Left ventricle myocardium superior (tissue), 1 donor: Measurements from ENCODE around the gene ITGAE. TPM values are rescaled to one million over a fixed set of nuclear protein-coding genes. Genes with fewer than 3 reads are reported as not detected.
A peak's percentile ranks its signal among the peaks of the same experiment; 100 is the strongest.
"Not testable (repeated sequence)": the region's sequence is repeated elsewhere in the genome, so short reads cannot be mapped to it uniquely, and the experiment has no call there.

Experiments
- ATAC-seq: fragments of 200-7000 bp; cut with Tn5 transposase; one replicate; pipeline ENCODE4 v1.9.1; 2020; ENCODE audit warnings: mild to moderate bottlenecking, moderate library complexity
- DNase-seq: peaks from one replicate; pipeline ENCODE4 v3.0.0-alpha.2; 2020
- intact Hi-C: fragments of 100-400 bp; cut with micrococcal nuclease; formaldehyde crosslinking; loops from one replicate; pipeline ENCODE4 v1.11.0; 2022
- total RNA-seq: library from RNA; stranded (reverse); fragmentation: NEBNext Ultra II Directional; extraction: Animal tissue kit (Norgen Biotek cat#: 25700); gene quantifications from one replicate; pipeline ENCODE4 v1.2.1, GENCODE V29; 2021
- donor health status: DM: no; HTN: yes; CAD: no; lungs with severe emphysema.

Gene ITGAE
- total RNA-seq, 1 donor from 2014 or later: 12.2 TPM

GRCh38 chr17:3798273-3799180, 2.5 kb downstream of the ITGAE start:
- ATAC-seq (peak; percentile 75), DNase-seq (no peak)
- intact Hi-C loops: no loop called here

- intact Hi-C loops: no loop called here
- DNase-seq: no peak
- ATAC-seq: no peak
Observed at GRCh38 chr17:3796822-3797170, 4.2 kb downstream of the ITGAE start.

GRCh38 chr17:3796110-3796821, 4.7 kb downstream of the ITGAE start:
- intact Hi-C loops: no loop called here
- DNase-seq (no peak), ATAC-seq (no peak)

- no peak for ATAC-seq
- no peak for DNase-seq
- intact Hi-C loops: no loop called here
Observed at GRCh38 chr17:3795390-3796102, 5.4 kb downstream of the ITGAE start.

- intact Hi-C loops: no loop called here
- DNase-seq (no peak), ATAC-seq (no peak)
Observed at GRCh38 chr17:3794557-3795389, 6.2 kb downstream of the ITGAE start.

- ATAC-seq, DNase-seq, intact Hi-C loops: not testable (repeated sequence)
Observed at GRCh38 chr17:3794152-3794551, 6.8 kb downstream of the ITGAE start.

GRCh38 chr17:3793258-3793657, 7.7 kb downstream of the ITGAE start:
- ATAC-seq: peak; percentile 24
- intact Hi-C loops, DNase-seq: not testable (repeated sequence)

GRCh38 chr17:3792481-3792880, 8.5 kb downstream of the ITGAE start:
- intact Hi-C loops: no loop called here
- no peak for DNase-seq
- peak; percentile 42 for ATAC-seq

GRCh38 chr17:3788200-3788599, 12.8 kb downstream of the ITGAE start:
- intact Hi-C loops: no loop called here
- no peak for ATAC-seq

GRCh38 chr17:3785323-3785722, 15.7 kb downstream of the ITGAE start:
- DNase-seq, intact Hi-C loops, ATAC-seq: not testable (repeated sequence)

More at GRCh38 chr17:3788200-3788599, 12.8 kb downstream of the ITGAE start:
- DNase-seq: no peak

- no peak for DNase-seq
- intact Hi-C loops: no loop called here
- no peak for ATAC-seq
Observed at GRCh38 chr17:3782751-3783150, 18.2 kb downstream of the ITGAE start.

GRCh38 chr17:3780986-3781385, 20.0 kb downstream of the ITGAE start:
- ATAC-seq: no peak
- intact Hi-C loops: no loop called here
- DNase-seq: no peak

- intact Hi-C loops: no loop called here
- DNase-seq (no peak), ATAC-seq (no peak)
Observed at GRCh38 chr17:3777366-3778120, 23.4 kb downstream of the ITGAE start.

- DNase-seq: no peak
- no peak for ATAC-seq
- intact Hi-C loops: no loop called here
Observed at GRCh38 chr17:3773966-3774365, 27.0 kb downstream of the ITGAE start.

GRCh38 chr17:3773511-3773910, 27.5 kb downstream of the ITGAE start:
- ATAC-seq: no peak
- no peak for DNase-seq
- intact Hi-C loops: no loop called here

GRCh38 chr17:3772764-3773163, 28.2 kb downstream of the ITGAE start:
- ATAC-seq (no peak), DNase-seq (no peak)
- intact Hi-C loops: no loop called here

GRCh38 chr17:3771140-3771539, 29.8 kb downstream of the ITGAE start:
- no peak for ATAC-seq
- intact Hi-C loops: no loop called here

GRCh38 chr17:3770466-3770865, 30.5 kb downstream of the ITGAE start:
- no peak for ATAC-seq
- DNase-seq: no peak
- intact Hi-C loops: no loop called here

More at GRCh38 chr17:3771140-3771539, 29.8 kb downstream of the ITGAE start:
- DNase-seq: no peak
